ENCODE measurements around the gene ATP23.

GRCh38 chr12:57894399-57895292 lies 46.7 kb upstream of the ATP23 start:
- no peak for TF ChIP-seq MYC (IDR thresholded peaks at IDR 0.05; ENCODE audit: low read depth, low read length)
- TF ChIP-seq, protein P1, sequence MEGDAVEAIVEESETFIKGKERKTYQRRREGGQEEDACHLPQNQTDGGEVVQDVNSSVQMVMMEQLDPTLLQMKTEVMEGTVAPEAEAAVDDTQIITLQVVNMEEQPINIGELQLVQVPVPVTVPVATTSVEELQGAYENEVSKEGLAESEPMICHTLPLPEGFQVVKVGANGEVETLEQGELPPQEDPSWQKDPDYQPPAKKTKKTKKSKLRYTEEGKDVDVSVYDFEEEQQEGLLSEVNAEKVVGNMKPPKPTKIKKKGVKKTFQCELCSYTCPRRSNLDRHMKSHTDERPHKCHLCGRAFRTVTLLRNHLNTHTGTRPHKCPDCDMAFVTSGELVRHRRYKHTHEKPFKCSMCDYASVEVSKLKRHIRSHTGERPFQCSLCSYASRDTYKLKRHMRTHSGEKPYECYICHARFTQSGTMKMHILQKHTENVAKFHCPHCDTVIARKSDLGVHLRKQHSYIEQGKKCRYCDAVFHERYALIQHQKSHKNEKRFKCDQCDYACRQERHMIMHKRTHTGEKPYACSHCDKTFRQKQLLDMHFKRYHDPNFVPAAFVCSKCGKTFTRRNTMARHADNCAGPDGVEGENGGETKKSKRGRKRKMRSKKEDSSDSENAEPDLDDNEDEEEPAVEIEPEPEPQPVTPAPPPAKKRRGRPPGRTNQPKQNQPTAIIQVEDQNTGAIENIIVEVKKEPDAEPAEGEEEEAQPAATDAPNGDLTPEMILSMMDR (IDR thresholded peaks at IDR 0.05; ENCODE audit: low read depth, low read length), result no peak
- no peak for TF ChIP-seq POLR2A (IDR thresholded peaks at IDR 0.05; ENCODE audit: extremely low read depth, insufficient read length)
